ENCODE measurements around the gene BRD1.

DNA sequence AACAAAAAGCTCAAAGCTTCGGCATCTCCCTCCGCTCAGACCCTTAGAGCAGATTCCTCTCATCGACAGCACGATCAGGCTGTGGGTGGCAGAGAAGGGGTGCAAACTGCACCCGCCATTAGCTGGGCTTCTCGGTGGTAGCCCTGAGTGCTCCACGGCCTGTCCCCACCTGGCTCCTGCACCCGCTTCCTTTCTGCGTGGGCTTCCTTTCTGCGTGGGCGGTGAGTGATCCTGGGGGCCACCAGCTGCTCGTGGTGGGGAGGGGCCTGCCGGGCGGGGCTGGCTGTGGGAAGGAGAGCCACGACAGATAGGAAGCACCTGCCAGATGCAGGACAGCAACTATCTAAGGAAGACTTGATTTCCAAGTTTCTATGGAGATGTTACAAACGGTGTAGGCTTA is 55.0 kb downstream of the BRD1 start:
- TF ChIP-seq POLR2AphosphoS5 (IDR thresholded peaks at IDR 0.05) = no peak
- no peak for TF ChIP-seq POLR2A (IDR thresholded peaks at IDR 0.05)
- no peak for TF ChIP-seq CTCF (IDR thresholded peaks at IDR 0.05)
- TF ChIP-seq EP300 (IDR thresholded peaks at IDR 0.05; ENCODE audit: low read depth) = no peak

Measured in transverse colon (tissue), 4 donors.